SK-N-SH treated with all-trans-retinoic acid at 6 μM for 48 hours (cell line): Measurements from ENCODE around the gene RBM19.

Source experiments
- BACH2 ChIP-seq: fragments of 250-450 bp; sonication (Bioruptor Pico); IDR thresholded peaks from 2 replicates; pipeline ENCODE4 v1.9.0; 2021; ENCODE audit warnings: mild to moderate bottlenecking, borderline replicate concordance
- GLIS3 ChIP-seq: fragments of 250-450 bp; sonication (Bioruptor Pico); IDR thresholded peaks from 2 replicates; pipeline ENCODE4 v1.5.0; 2020; ENCODE audit warnings: mild to moderate bottlenecking, moderate library complexity
- ZNF565 ChIP-seq: fragments of 450-650 bp; formaldehyde crosslinking; conservative IDR thresholded peaks from 2 replicates; pipeline ENCODE4 v1.5.0; 2020; ENCODE audit warnings: low read depth, mild to moderate bottlenecking, moderate library complexity
- TF ChIP-seq, protein P1 (sequence below): fragments of 250-450 bp; sonication (Bioruptor Pico); IDR thresholded peaks from 2 replicates; pipeline ENCODE4 v1.5.1; 2020; ENCODE audit warnings: low read depth, mild to moderate bottlenecking, moderate library complexity

DNA sequence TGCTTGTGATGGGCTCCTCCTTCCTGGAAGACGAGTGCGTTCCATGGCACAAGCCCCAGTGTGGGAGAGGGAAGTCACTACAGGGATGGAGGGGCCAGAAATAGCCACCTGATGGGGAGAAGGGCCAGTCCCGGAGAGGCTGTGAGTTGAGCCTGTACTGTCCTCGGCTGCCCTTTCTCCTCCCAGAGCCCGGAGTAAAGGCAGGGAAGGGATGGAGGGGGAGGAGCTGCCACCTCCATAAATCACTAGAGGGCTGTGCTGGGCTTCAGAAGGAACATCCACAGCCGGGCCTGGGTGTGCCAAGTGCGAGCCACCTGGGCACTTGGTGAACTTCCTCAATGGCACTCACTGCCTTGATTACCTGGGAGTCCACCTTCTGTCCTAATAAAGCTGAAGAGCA, 110.1 kb downstream of the RBM19 start:
- TF ChIP-seq GLIS3 (CRISPR knock-in tag) (no peak), BACH2 (CRISPR knock-in tag) (no peak), ZNF565 (CRISPR knock-in tag) (no peak)
- TF ChIP-seq, protein P1, sequence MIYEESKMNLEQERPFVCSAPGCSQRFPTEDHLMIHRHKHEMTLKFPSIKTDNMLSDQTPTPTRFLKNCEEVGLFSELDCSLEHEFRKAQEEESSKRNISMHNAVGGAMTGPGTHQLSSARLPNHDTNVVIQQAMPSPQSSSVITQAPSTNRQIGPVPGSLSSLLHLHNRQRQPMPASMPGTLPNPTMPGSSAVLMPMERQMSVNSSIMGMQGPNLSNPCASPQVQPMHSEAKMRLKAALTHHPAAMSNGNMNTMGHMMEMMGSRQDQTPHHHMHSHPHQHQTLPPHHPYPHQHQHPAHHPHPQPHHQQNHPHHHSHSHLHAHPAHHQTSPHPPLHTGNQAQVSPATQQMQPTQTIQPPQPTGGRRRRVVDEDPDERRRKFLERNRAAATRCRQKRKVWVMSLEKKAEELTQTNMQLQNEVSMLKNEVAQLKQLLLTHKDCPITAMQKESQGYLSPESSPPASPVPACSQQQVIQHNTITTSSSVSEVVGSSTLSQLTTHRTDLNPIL (CRISPR knock-in tag), result no peak
